HEK293 (cell line): ENCODE results near the gene GNAQ.

Experiments used
- CTCF ChIA-PET: fragments of 350-600 bp; formaldehyde crosslinking; extraction: SDS; loops from one replicate; lab custom pipeline; 2021; ENCODE audit warnings: antibody characterized with exemption; lab: Yijun Ruan, JAX
- POLR2A ChIA-PET: fragments of 300-600 bp; formaldehyde crosslinking; extraction: SDS; loops from one replicate; lab custom pipeline; 2020; ENCODE audit warnings: antibody characterized with exemption, inconsistent platforms; lab: Yijun Ruan, JAX
- H3K27ac ChIP-seq: fragments of 200-500 bp; sonication (Bioruptor generic); 2 replicates; pipeline ENCODE4 v1.5.1; 2014; ENCODE audit warnings: low read depth, low read length, control low read depth, inconsistent platforms; ENCODE audit errors: extremely low read depth
- H3K36me3 ChIP-seq, 2 experiments: fragments of 200-500 bp in 1 of 2; sonication (Bioruptor generic) in 1 of 2; 1 replicate in 1 of 2; 2 replicates in 1 of 2; pipeline ENCODE4 v1.5.1; 2014 to 2017; ENCODE audit warnings: inconsistent platforms in 2 of 2, low read length in 2 of 2; ENCODE audit not compliant: control insufficient read depth in 2 of 2, insufficient read depth in 1 of 2
- H3K4me1 ChIP-seq: fragments of 200-500 bp; sonication (Bioruptor generic); 2 replicates; pipeline ENCODE4 v1.5.1; 2014; ENCODE audit warnings: mild to moderate bottlenecking, low read length, inconsistent platforms; ENCODE audit not compliant: control insufficient read depth, insufficient read depth
- H3K4me3 ChIP-seq: 2 replicates; pipeline ENCODE4 v1.5.1; 2011; ENCODE audit warnings: low read depth, mild to moderate bottlenecking, control low read depth, low read length, moderate library complexity
- H3K9me3 ChIP-seq: fragments of 200-500 bp; sonication (Bioruptor generic); 2 replicates; pipeline ENCODE4 v1.5.1; 2014; ENCODE audit warnings: low read depth, low read length, inconsistent platforms; ENCODE audit not compliant: control insufficient read depth, insufficient read depth
- BCL11A ChIP-seq: fragments of 450-650 bp; formaldehyde crosslinking; IDR thresholded peaks from 2 replicates; pipeline ENCODE4 v1.5.1; 2016; ENCODE audit warnings: low read depth, missing biosample characterization, missing genetic modification characterization
- BCL11B ChIP-seq: fragments of 450-650 bp; formaldehyde crosslinking; IDR thresholded peaks from 2 replicates; pipeline ENCODE4 v1.5.1; 2016; ENCODE audit warnings: low read depth, missing biosample characterization, missing genetic modification characterization
- KLF1 ChIP-seq: fragments of 450-650 bp; formaldehyde crosslinking; IDR thresholded peaks from 2 replicates; pipeline ENCODE4 v1.5.1; 2016; ENCODE audit warnings: missing biosample characterization, missing genetic modification characterization
- KLF8 ChIP-seq: fragments of 450-650 bp; formaldehyde crosslinking; IDR thresholded peaks from 2 replicates; pipeline ENCODE4 v1.5.1; 2016; ENCODE audit warnings: missing biosample characterization, missing genetic modification characterization
- KLF9 ChIP-seq: fragments of 450-650 bp; formaldehyde crosslinking; IDR thresholded peaks from 2 replicates; pipeline ENCODE4 v1.5.1; 2016; ENCODE audit warnings: missing biosample characterization, missing genetic modification characterization, low read depth
- SP7 ChIP-seq: fragments of 450-650 bp; formaldehyde crosslinking; IDR thresholded peaks from 2 replicates; pipeline ENCODE4 v1.5.1; 2016; ENCODE audit warnings: missing biosample characterization, missing genetic modification characterization
- ZBTB26 ChIP-seq: fragments of 450-650 bp; formaldehyde crosslinking; optimal IDR thresholded peaks from 2 replicates; pipeline ENCODE3; 2016; ENCODE audit warnings: missing biosample characterization, mild to moderate bottlenecking, missing genetic modification characterization
- ZBTB8A ChIP-seq: fragments of 450-650 bp; formaldehyde crosslinking; IDR thresholded peaks from 2 replicates; pipeline ENCODE4 v1.5.1; 2016; ENCODE audit warnings: missing biosample characterization, missing genetic modification characterization
- ZNF157 ChIP-seq: fragments of 450-650 bp; formaldehyde crosslinking; IDR thresholded peaks from 2 replicates; pipeline ENCODE4 v1.5.1; 2016; ENCODE audit warnings: missing biosample characterization, missing genetic modification characterization
- ZNF175 ChIP-seq: fragments of 450-650 bp; formaldehyde crosslinking; IDR thresholded peaks from 2 replicates; pipeline ENCODE4 v1.5.1; 2016; ENCODE audit warnings: missing biosample characterization, missing genetic modification characterization
- ZNF274 ChIP-seq, 2 experiments: fragments of 200-500 bp in 1 of 2; fragments of 450-650 bp in 1 of 2; sonication (Bioruptor generic) in 1 of 2; formaldehyde crosslinking in 1 of 2; IDR thresholded peaks; 2 replicates each; pipeline versions ENCODE4 v1.5.1 to v1.6.1; 2014 to 2016; ENCODE audit warnings: borderline replicate concordance in 1 of 2, inconsistent platforms in 1 of 2, low read length in 1 of 2, missing biosample characterization in 1 of 2, missing genetic modification characterization in 1 of 2
- ZNF335 ChIP-seq: fragments of 450-650 bp; formaldehyde crosslinking; conservative IDR thresholded peaks from 2 replicates; pipeline ENCODE4 v1.5.1; 2016; ENCODE audit warnings: missing biosample characterization, missing genetic modification characterization
- ZNF416 ChIP-seq: fragments of 450-650 bp; formaldehyde crosslinking; IDR thresholded peaks from 2 replicates; pipeline ENCODE4 v1.5.1; 2016; ENCODE audit warnings: missing biosample characterization, missing genetic modification characterization
- ZNF660 ChIP-seq: fragments of 450-650 bp; IDR thresholded peaks from 2 replicates; pipeline ENCODE4 v1.5.1; 2018; ENCODE audit warnings: missing biosample characterization, mild to moderate bottlenecking, missing genetic modification characterization
- ZNF76 ChIP-seq: fragments of 450-650 bp; formaldehyde crosslinking; IDR thresholded peaks from 2 replicates; pipeline ENCODE4; 2016; ENCODE audit warnings: low read depth, missing biosample characterization, missing genetic modification characterization, borderline replicate concordance
- ZSCAN4 ChIP-seq: fragments of 450-650 bp; formaldehyde crosslinking; IDR thresholded peaks from 2 replicates; pipeline ENCODE4 v1.5.1; 2017; ENCODE audit warnings: missing biosample characterization, missing genetic modification characterization
- TF ChIP-seq, protein P1 (sequence below): fragments of 450-650 bp; formaldehyde crosslinking; IDR thresholded peaks from 2 replicates; pipeline ENCODE4 v1.5.1; 2016; ENCODE audit warnings: missing biosample characterization, missing genetic modification characterization
- TF ChIP-seq, protein P2 (sequence below): IDR thresholded peaks from 2 replicates; pipeline ENCODE4 v1.6.1; 2011; ENCODE audit warnings: mild to moderate bottlenecking, low read depth, low read length, borderline replicate concordance
- TF ChIP-seq, protein P3 (sequence below): fragments of 450-650 bp; formaldehyde crosslinking; IDR thresholded peaks from 2 replicates; pipeline ENCODE4 v1.5.1; 2016; ENCODE audit warnings: missing biosample characterization, missing genetic modification characterization, borderline replicate concordance

GNAQ gene

GRCh38 chr9:77943057-77943456 is 88.6 kb downstream of the GNAQ start (continued):
- no peak for TF ChIP-seq ZBTB26 (tag by site-specific recombination)
- TF ChIP-seq SP7, result no peak
- TF ChIP-seq ZNF157 (tag by site-specific recombination), result no peak
- no peak for TF ChIP-seq ZBTB8A (tag by site-specific recombination)
- TF ChIP-seq, all 188 proteins: peak for 0

- Histone ChIP-seq H3K4me3 (no peak overlapping the region), H3K36me3 (no peaks in the 10 kb centered on the region), H3K4me1 (no peaks in the 10 kb centered on the region; the same call in 1 of the 2 replicates), H3K27ac (no peak overlapping the region), H3K9me3 (no peaks in the 10 kb centered on the region)
- CTCF ChIA-PET, result no interaction called here
- TF ChIP-seq ZNF416 (tag by site-specific recombination) (no peak), KLF1 (tag by site-specific recombination) (no peak), KLF9 (tag by site-specific recombination) (no peak), ZNF660 (tag by site-specific recombination) (peak; percentile 24; the same call in 1 of the 2 replicates), ZSCAN4 (no peak)
- TF ChIP-seq, protein P1, sequence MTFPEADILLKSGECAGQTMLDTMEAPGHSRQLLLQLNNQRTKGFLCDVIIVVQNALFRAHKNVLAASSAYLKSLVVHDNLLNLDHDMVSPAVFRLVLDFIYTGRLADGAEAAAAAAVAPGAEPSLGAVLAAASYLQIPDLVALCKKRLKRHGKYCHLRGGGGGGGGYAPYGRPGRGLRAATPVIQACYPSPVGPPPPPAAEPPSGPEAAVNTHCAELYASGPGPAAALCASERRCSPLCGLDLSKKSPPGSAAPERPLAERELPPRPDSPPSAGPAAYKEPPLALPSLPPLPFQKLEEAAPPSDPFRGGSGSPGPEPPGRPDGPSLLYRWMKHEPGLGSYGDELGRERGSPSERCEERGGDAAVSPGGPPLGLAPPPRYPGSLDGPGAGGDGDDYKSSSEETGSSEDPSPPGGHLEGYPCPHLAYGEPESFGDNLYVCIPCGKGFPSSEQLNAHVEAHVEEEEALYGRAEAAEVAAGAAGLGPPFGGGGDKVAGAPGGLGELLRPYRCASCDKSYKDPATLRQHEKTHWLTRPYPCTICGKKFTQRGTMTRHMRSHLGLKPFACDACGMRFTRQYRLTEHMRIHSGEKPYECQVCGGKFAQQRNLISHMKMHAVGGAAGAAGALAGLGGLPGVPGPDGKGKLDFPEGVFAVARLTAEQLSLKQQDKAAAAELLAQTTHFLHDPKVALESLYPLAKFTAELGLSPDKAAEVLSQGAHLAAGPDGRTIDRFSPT (tag by site-specific recombination), result no peak
- POLR2A ChIA-PET, result no interaction called here
Observed at GRCh38 chr9:77939149-77939668, 92.4 kb downstream of the GNAQ start.

GRCh38 chr9:77938163-77938562 is 93.4 kb downstream of the GNAQ start:
- Histone ChIP-seq H3K27ac (no peak overlapping the region), H3K36me3 (no peaks in the 10 kb centered on the region), H3K9me3 (no peaks in the 10 kb centered on the region), H3K4me1 (no peaks in the 10 kb centered on the region; the same call in 1 of the 2 replicates), H3K4me3 (no peak overlapping the region)
- CTCF ChIA-PET, result interaction anchor here (0.7 to 0.9 kb wide), 2 partner anchors 482 to 1736 kb away, joined by 3 to 4 read pairs; no protein-coding TSS in a partner anchor
- POLR2A ChIA-PET, result no interaction called here
- TF ChIP-seq KLF8 (tag by site-specific recombination) (no peak), ZNF335 (tag by site-specific recombination) (no peak), ZNF76 (no peak), BCL11A (no peak), ZNF175 (tag by site-specific recombination) (no peak), BCL11B (tag by site-specific recombination) (no peak), ZNF274 (IDR thresholded peaks at IDR 0.05; ENCODE audit: low read length) (no peak), ZNF274 (tag by site-specific recombination; IDR thresholded peaks at IDR 0.05; ENCODE audit: borderline replicate concordance) (no peak)
- TF ChIP-seq, protein P2, sequence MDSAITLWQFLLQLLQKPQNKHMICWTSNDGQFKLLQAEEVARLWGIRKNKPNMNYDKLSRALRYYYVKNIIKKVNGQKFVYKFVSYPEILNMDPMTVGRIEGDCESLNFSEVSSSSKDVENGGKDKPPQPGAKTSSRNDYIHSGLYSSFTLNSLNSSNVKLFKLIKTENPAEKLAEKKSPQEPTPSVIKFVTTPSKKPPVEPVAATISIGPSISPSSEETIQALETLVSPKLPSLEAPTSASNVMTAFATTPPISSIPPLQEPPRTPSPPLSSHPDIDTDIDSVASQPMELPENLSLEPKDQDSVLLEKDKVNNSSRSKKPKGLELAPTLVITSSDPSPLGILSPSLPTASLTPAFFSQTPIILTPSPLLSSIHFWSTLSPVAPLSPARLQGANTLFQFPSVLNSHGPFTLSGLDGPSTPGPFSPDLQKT, result no peak
- TF ChIP-seq, protein P3, sequence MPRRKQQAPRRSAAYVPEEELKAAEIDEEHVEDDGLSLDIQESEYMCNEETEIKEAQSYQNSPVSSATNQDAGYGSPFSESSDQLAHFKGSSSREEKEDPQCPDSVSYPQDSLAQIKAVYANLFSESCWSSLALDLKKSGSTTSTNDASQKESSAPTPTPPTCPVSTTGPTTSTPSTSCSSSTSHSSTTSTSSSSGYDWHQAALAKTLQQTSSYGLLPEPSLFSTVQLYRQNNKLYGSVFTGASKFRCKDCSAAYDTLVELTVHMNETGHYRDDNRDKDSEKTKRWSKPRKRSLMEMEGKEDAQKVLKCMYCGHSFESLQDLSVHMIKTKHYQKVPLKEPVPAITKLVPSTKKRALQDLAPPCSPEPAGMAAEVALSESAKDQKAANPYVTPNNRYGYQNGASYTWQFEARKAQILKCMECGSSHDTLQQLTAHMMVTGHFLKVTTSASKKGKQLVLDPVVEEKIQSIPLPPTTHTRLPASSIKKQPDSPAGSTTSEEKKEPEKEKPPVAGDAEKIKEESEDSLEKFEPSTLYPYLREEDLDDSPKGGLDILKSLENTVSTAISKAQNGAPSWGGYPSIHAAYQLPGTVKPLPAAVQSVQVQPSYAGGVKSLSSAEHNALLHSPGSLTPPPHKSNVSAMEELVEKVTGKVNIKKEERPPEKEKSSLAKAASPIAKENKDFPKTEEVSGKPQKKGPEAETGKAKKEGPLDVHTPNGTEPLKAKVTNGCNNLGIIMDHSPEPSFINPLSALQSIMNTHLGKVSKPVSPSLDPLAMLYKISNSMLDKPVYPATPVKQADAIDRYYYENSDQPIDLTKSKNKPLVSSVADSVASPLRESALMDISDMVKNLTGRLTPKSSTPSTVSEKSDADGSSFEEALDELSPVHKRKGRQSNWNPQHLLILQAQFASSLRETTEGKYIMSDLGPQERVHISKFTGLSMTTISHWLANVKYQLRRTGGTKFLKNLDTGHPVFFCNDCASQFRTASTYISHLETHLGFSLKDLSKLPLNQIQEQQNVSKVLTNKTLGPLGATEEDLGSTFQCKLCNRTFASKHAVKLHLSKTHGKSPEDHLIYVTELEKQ (tag by site-specific recombination), result no peak
